GM12878 (cell line): ENCODE measurements around the gene MRPL42.

Experiments used
- ATF2 ChIP-seq: IDR thresholded peaks from 2 replicates; pipeline ENCODE4 v1.6.1; 2012; ENCODE audit warnings: low read length, inconsistent platforms
- MEF2A ChIP-seq: IDR thresholded peaks from 2 replicates; pipeline ENCODE4 v1.6.1; 2011; ENCODE audit warnings: low read depth, mild to moderate bottlenecking, low read length, moderate library complexity; ENCODE audit not compliant: insufficient read depth
- MXI1 ChIP-seq: fragments of 150-350 bp; IDR thresholded peaks from 2 replicates; pipeline ENCODE4 v1.6.1; 2011; ENCODE audit warnings: low read depth, mild to moderate bottlenecking, inconsistent platforms, low read length, improper control_type of control experiment
- POLR2AphosphoS2 ChIP-seq: IDR thresholded peaks from 2 replicates; pipeline ENCODE4 v1.6.1; 2011; ENCODE audit warnings: low read depth, mild to moderate bottlenecking, low read length, improper control_type of control experiment, moderate library complexity
- SUPT20H ChIP-seq: IDR thresholded peaks from 2 replicates; pipeline ENCODE4 v1.6.1; 2011; ENCODE audit warnings: low read depth, mild to moderate bottlenecking, low read length, moderate library complexity, borderline replicate concordance; ENCODE audit not compliant: control insufficient read depth
- TF ChIP-seq, protein P1 (sequence below): IDR thresholded peaks from 2 replicates; pipeline ENCODE4 v1.6.1; 2011; ENCODE audit warnings: borderline replicate concordance, low read depth, mild to moderate bottlenecking, moderate library complexity, low read length; ENCODE audit not compliant: insufficient read depth, poor library complexity, severe bottlenecking

DNA sequence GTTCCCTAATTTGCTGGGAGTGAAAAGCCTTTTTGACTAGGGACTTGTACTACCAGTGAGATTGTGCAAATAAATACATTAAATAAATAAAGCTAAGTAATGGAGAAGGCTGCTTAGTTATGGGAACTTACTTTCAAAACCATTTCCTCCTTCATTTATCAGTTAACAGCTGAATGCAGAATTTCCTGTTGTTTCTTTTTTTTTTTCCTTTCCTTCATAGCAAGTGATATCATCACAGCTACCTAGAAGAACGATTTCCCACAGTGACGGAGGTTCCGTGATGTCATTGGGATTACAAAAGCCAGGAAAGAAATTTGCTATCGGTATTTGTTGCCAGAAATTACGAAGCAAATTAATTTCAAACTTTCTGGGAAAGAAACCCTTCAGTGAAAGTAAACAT is 63.0 kb downstream of the MRPL42 start:
- TF ChIP-seq, protein P1, sequence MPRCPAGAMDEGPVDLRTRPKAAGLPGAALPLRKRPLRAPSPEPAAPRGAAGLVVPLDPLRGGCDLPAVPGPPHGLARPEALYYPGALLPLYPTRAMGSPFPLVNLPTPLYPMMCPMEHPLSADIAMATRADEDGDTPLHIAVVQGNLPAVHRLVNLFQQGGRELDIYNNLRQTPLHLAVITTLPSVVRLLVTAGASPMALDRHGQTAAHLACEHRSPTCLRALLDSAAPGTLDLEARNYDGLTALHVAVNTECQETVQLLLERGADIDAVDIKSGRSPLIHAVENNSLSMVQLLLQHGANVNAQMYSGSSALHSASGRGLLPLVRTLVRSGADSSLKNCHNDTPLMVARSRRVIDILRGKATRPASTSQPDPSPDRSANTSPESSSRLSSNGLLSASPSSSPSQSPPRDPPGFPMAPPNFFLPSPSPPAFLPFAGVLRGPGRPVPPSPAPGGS = no peak
- TF ChIP-seq MEF2A = no peak
- no peak for TF ChIP-seq SUPT20H
- TF ChIP-seq POLR2AphosphoS2 = no peak
- TF ChIP-seq MXI1 = no peak
- TF ChIP-seq ATF2 = no peak
